NCI-H1694 treated with DMSO at 0.1 percent for 48 hours (cell line): Measurements from ENCODE around the gene PKHD1.
"Not testable (repeated sequence)": the region's sequence is repeated elsewhere in the genome, so short reads cannot be mapped to it uniquely, and the experiment has no call there.

Experiments
- DNase-seq: peaks from one replicate; lab custom pipeline; 2025; lab: John Stamatoyannopoulos, UW

The PKHD1 gene

GRCh38 chr6:51989789-51990188 lies 97.6 kb downstream of the PKHD1 start:
- no peak for DNase-seq

GRCh38 chr6:51986864-51987263 lies 100.5 kb downstream of the PKHD1 start:
- no peak for DNase-seq

- DNase-seq, result no peak
These were observed 103.8 kb downstream of the PKHD1 start for GRCh38 chr6:51983564-51983963.

GRCh38 chr6:51982695-51983094 lies 104.7 kb downstream of the PKHD1 start:
- not testable (repeated sequence) for DNase-seq

- no peak for DNase-seq
These were observed 111.0 kb downstream of the PKHD1 start for GRCh38 chr6:51976374-51976773.

- no peak for DNase-seq
These were observed 114.8 kb downstream of the PKHD1 start for GRCh38 chr6:51972659-51973058.

- DNase-seq, result no peak
These were observed 119.1 kb downstream of the PKHD1 start for GRCh38 chr6:51968265-51968664.

- no peak for DNase-seq
These were observed 122.1 kb downstream of the PKHD1 start for GRCh38 chr6:51965222-51965801.

GRCh38 chr6:51963980-51964379 lies 123.4 kb downstream of the PKHD1 start:
- DNase-seq, result no peak

- DNase-seq, result no peak
These were observed 125.1 kb downstream of the PKHD1 start for GRCh38 chr6:51962354-51962753.

- no peak for DNase-seq
These were observed 127.0 kb downstream of the PKHD1 start for GRCh38 chr6:51960419-51960818.

GRCh38 chr6:51959744-51960383 lies 127.5 kb downstream of the PKHD1 start:
- DNase-seq, result peak; percentile 1

GRCh38 chr6:51954681-51955080 lies 132.7 kb downstream of the PKHD1 start:
- no peak for DNase-seq

- DNase-seq, result no peak
These were observed 134.2 kb downstream of the PKHD1 start for GRCh38 chr6:51953246-51953645.

GRCh38 chr6:51951924-51952323 lies 135.5 kb downstream of the PKHD1 start:
- DNase-seq, result no peak

GRCh38 chr6:51949526-51949925 lies 137.9 kb downstream of the PKHD1 start:
- no peak for DNase-seq

- DNase-seq, result not testable (repeated sequence)
These were observed 147.7 kb downstream of the PKHD1 start for GRCh38 chr6:51939695-51940094.

GRCh38 chr6:51936531-51937290 lies 150.7 kb downstream of the PKHD1 start:
- DNase-seq, result no peak

GRCh38 chr6:51934098-51934497 lies 153.3 kb downstream of the PKHD1 start:
- no peak for DNase-seq

- no peak for DNase-seq
These were observed 154.5 kb downstream of the PKHD1 start for GRCh38 chr6:51932956-51933355.

GRCh38 chr6:51930602-51931001 lies 156.8 kb downstream of the PKHD1 start:
- no peak for DNase-seq

- no peak for DNase-seq
These were observed 157.4 kb downstream of the PKHD1 start for GRCh38 chr6:51929934-51930574.

GRCh38 chr6:51928320-51928719 lies 159.1 kb downstream of the PKHD1 start:
- DNase-seq, result no peak
